Measurements from ENCODE around the gene DSG1.

DNA sequence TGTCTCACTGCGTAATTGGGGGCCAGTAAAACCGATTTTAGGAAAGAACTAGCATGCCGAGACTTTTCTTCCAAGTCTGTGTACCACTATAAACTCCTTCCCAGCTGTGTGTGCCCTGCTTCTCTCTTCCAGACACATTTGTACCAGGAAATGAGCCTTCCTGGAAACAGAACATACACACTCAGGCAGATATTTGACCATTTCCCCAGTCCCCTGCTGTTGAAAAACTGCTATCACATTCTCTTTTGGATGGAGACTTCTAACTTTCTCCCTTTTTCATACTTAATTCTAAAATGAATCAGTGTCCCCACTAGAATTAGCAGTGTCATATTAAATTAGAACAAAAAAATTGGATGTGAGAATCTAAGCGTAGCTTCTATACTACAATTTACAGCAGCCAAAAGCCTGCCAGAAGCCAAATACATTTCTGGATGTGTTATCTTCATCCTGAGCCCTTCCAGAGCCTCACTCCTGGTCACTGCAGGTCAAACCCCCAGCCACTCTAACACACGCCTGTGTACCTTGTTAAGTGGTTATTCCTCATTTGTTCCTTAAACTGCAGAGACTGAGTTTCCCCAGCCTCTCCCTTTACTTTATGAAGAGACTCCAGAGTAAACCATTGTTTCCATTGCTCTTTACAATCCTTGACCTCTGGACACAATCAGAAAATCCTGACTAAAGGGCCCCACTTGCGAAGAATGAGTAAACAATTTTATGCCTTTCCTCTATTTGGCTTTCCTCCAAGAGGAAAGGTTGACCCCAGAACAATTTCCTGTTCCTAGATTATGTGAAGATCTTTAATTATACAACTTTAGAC, 79.0 kb downstream of the DSG1 start:
- TF ChIP-seq, protein P1, sequence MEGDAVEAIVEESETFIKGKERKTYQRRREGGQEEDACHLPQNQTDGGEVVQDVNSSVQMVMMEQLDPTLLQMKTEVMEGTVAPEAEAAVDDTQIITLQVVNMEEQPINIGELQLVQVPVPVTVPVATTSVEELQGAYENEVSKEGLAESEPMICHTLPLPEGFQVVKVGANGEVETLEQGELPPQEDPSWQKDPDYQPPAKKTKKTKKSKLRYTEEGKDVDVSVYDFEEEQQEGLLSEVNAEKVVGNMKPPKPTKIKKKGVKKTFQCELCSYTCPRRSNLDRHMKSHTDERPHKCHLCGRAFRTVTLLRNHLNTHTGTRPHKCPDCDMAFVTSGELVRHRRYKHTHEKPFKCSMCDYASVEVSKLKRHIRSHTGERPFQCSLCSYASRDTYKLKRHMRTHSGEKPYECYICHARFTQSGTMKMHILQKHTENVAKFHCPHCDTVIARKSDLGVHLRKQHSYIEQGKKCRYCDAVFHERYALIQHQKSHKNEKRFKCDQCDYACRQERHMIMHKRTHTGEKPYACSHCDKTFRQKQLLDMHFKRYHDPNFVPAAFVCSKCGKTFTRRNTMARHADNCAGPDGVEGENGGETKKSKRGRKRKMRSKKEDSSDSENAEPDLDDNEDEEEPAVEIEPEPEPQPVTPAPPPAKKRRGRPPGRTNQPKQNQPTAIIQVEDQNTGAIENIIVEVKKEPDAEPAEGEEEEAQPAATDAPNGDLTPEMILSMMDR (IDR thresholded peaks at IDR 0.05), result no peak
- TF ChIP-seq POLR2A (IDR thresholded peaks at IDR 0.05), result no peak

Measured in thyroid gland (tissue), 4 donors.